Activated naive CD8-positive, alpha-beta T cell treated with anti-CD3 and anti-CD28 coated beads, Interleukin-2, amount 50 U/mL, for 16 hours (primary cell): Measurements from ENCODE around the gene ST7.

ENCODE experiments used
- DNase-seq: peaks from one replicate; pipeline ENCODE4 v3.0.0-alpha.2; 2020; ENCODE audit warnings: low read depth, low spot score

The ST7 gene

GRCh38 chr7:117271566-117271965 is 318.3 kb downstream of the ST7 start:
- DNase-seq, result no peak

- no peak for DNase-seq
Observed at GRCh38 chr7:117272017-117272759, 318.9 kb downstream of the ST7 start.

GRCh38 chr7:117273325-117273724 is 320.0 kb downstream of the ST7 start:
- DNase-seq, result no peak

DNA sequence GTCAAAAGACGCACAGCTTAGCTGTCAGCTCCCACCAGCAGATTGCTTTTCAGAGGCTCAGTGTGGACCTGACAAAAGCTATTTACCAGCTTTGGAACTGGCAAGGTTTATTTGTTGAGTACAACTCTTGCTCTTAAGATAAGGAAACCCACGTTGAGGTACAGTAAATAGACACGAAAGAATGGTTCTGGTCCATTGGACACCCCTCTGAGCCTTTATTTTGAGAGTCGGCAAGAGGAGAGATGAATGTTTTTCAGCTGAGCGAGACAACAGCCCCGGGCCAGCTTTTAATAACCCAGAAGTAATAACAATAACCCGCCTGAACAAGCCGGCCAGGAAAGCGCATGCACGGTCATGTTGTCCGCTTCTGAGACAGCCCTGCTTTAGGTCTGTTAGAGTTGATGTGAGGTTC is 320.5 kb downstream of the ST7 start:
- no peak for DNase-seq

- DNase-seq, result no peak
Observed at GRCh38 chr7:117274951-117275350, 321.6 kb downstream of the ST7 start.

GRCh38 chr7:117277576-117277975 is 324.3 kb downstream of the ST7 start:
- DNase-seq, result no peak

DNA sequence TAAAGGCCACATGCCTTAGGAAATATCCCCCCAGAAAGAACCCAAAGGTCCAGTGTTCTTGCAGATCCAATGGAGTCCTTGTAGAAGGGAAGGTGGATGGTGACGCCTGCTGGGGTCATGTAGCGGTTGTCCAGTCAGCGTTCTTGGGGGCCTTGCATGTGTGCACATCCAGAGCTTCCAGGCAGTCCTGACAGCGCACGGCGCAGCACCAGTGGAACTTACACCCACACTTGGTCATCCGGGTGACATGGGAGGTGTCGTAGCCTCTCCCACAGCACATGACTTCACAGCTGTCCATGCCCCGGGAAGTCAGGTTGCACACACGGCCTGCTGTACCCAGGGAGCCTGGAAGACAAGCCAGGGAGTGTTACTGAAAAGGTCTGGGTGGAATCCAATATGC is 324.7 kb downstream of the ST7 start:
- no peak for DNase-seq

DNA sequence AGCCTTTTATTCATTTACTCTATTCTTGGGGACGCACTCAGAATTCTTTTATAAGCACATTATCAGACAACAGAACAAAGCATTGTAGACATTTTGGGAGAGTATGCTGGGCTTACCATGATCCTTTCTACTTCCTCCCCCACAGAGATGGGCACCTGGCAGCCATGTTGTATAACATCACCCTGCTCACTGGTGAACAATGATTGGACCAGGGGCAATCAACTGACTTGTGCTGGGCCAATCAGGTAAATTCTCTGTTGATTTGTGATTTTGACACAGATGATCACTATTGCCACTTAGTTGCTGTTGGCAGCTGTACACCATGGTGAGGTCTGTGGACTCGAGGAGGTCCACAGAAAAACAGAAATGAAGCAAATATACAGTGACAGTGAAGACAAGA is 325.9 kb downstream of the ST7 start:
- no peak for DNase-seq
